Measurements from ENCODE around the gene BCR.

Gene BCR

GRCh38 chr22:23176645-23177027, 3.7 kb upstream of the BCR start:
- no peak for DNase-seq (ENCODE audit: low read depth in 2 of 2)

DNA sequence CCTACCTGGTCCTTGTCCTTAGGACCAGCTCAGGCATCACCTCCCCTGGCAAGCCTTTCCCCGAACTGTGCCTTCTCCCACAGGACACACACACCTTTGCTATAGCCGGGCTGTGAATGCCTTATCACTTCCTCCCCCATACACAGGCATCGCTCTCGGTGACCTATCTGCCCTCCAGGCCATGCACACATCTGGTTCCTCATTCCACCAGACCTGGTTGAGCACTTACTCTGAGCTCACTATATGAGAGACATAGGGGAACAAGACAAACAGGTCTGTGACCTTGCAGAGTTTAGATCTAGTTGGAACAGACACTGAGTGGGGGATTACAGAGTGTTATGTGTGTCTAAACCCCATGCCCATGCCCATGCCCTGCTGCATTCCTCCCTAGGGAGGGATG, 3.1 kb upstream of the BCR start:
- DNase-seq (ENCODE audit: low read depth in 2 of 2), result no peak

GRCh38 chr22:23178512-23179254, 1.6 kb upstream of the BCR start:
- peak; percentile 19 to 44 for DNase-seq (ENCODE audit: low read depth in 2 of 2)

- no peak for DNase-seq (ENCODE audit: low read depth in 2 of 2)
These were observed 669 bp upstream of the BCR start for GRCh38 chr22:23179381-23180299.

DNA sequence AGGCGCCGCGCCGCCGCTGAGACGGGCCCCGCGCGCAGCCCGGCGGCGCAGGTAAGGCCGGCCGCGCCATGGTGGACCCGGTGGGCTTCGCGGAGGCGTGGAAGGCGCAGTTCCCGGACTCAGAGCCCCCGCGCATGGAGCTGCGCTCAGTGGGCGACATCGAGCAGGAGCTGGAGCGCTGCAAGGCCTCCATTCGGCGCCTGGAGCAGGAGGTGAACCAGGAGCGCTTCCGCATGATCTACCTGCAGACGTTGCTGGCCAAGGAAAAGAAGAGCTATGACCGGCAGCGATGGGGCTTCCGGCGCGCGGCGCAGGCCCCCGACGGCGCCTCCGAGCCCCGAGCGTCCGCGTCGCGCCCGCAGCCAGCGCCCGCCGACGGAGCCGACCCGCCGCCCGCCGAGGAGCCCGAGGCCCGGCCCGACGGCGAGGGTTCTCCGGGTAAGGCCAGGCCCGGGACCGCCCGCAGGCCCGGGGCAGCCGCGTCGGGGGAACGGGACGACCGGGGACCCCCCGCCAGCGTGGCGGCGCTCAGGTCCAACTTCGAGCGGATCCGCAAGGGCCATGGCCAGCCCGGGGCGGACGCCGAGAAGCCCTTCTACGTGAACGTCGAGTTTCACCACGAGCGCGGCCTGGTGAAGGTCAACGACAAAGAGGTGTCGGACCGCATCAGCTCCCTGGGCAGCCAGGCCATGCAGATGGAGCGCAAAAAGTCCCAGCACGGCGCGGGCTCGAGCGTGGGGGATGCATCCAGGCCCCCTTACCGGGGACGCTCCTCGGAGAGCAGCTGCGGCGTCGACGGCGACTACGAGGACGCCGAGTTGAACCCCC, 798 bp downstream of the BCR start:
- no peak for DNase-seq (ENCODE audit: low read depth in 2 of 2)

- DNase-seq (ENCODE audit: low read depth in 2 of 2), result no peak
These were observed 1.5 kb downstream of the BCR start for GRCh38 chr22:23181721-23182308.

DNA sequence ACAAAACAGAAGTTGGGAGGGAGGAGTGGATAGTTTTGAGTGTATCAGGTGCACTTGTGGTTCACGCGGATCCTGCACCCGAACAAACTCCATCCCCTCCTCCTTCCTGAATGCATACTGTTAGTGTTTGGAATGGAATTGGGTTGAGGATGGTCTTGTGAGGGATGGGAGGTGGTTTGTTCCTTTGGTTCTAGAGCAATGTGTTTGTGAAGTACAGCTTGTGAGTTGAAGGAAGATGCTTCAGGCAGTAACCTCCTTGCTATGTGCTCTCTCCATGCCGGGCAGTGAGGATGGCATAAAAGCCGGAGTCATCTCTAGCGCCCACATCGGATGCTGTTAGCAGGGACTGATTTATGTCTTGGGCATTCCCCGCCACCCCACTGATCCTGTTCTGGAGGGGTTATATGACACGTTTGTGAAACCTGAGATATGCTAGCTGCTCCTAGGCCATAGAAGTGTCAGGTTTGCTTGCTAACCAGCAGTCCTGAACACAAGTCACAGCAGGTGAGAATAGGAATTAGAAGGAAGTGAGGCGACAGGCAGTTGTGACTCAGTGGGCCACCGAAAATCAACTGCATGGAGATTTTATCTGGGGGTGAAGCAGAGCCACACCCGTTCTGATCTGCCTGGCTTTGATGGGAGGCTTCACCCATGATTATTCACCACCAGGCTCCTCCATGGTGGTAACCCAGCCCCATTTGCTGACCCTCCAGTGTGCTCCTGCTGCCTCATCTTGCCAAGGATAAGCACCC, 2.2 kb downstream of the BCR start:
- DNase-seq (ENCODE audit: low read depth in 2 of 2), result peak in 1 of 2 donors; percentile 35

DNA sequence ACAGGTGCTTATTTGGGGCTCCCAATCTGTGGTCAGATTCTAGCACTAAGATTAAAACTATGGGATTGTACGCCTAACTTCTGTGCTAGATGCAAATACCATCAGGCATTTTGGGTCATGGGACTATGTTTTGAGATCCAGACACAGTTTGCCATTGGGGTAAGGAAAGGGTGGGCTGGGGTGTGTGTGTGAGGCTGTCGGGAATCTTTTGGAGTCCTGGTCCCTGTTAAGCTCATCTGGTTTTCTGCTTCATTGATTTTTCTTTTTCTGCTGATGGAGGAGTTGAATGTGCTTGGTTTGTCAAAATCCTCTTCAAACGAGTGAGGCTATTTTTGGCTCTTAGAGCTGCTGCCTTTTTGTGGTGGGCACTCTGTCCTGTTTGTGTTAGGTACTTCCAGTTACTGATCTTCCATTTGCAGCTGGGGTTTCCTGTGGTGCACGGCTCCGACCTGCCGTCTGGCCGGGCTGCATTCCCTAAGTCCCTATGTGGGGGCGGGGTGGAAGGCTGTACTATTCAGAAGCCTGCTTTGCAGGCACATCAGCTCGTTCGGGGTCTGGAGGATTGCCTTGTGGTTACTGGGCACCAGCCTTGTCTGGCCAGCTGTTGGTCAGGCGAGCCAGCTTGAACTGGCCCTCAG, 2.9 kb downstream of the BCR start:
- DNase-seq (ENCODE audit: low read depth in 2 of 2), result no peak

- DNase-seq (ENCODE audit: low read depth in 2 of 2), result no peak
These were observed 3.9 kb downstream of the BCR start for GRCh38 chr22:23184100-23184763.

- no peak for DNase-seq (ENCODE audit: low read depth in 2 of 2)
These were observed 4.4 kb downstream of the BCR start for GRCh38 chr22:23184764-23185113.

DNA sequence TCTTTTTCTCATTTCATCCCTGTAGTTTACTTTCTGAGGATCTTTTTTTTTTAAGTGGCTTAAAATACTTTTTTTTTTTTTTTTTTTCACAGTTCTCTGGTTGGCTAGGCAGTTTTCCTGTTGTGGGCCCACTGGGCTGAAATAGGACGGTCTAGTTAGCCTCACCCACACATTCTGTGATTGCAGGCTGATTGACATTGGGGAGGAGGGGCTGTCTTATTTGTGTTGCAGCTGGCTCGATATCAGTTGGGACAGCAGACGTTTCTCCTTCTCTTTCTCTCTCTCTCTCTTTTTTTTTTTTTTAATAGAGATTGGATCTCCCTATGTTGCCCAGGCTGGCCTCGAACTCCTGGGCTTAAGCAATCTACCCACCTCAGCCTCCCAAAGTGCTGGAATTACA, 6.9 kb downstream of the BCR start:
- DNase-seq (ENCODE audit: low read depth in 2 of 2), result no peak

DNA sequence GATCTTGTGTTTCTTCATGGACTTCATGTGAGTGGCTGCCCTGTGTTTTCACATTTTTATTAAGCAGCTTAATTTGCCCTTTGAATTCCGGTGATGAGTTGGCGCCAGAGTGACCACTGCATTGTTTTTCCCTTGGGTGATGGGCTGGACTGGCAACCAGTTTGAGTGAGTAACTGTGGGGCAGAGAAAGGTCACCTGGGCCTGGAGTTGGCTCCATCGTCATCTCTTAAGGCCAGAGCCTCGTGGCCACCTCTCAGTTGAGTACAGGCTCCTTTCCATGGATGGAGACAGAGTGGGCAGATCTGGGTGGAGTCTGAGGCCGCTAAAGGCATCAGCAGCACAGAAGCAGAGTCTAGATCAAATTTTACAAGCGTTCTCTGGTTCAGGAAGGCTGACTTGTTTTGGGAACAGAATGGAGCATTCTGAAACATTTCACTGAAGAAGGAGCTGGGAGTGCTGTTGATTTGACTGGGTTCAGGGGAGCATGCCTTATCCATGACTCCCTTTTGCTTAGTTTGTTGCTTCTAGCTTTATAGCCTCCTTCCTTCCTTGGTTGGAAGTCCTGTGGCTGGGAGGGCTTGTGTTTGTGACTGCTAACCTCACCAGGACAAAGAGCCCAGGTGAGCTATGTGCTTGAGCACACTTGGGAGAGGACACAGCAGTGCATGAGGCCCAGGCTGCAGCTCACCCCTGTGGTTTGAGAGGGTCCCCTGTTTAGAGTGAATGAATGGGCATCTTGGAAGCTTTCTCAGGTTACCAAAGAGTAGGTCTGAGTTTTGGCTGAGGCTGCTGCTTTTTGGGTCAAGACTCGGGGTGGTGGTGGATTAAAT, 7.8 kb downstream of the BCR start:
- DNase-seq (ENCODE audit: low read depth in 2 of 2), result no peak

GRCh38 chr22:23190526-23190925, 10.2 kb downstream of the BCR start:
- DNase-seq (ENCODE audit: low read depth in 2 of 2), result no peak

DNA sequence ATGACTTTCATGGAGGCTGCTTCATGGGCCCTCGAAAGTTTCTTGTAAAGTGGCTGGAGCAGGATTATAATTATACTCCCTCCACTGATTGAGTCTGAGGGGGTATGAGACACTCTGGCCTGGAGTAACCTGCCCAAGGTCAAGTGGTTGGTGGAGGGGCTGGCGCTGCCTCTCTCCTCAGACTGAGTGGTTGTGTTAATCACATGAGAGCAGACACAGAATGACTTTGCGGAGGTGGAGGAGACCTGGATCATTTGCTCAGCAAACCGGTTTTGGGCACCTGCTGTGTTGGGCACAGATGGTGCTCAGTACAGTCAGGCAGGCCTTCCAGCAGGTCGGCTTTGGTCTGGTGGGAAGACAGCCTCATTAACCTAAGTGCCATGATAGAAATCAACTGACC, 11.8 kb downstream of the BCR start:
- DNase-seq (ENCODE audit: low read depth in 2 of 2), result no peak

DNA sequence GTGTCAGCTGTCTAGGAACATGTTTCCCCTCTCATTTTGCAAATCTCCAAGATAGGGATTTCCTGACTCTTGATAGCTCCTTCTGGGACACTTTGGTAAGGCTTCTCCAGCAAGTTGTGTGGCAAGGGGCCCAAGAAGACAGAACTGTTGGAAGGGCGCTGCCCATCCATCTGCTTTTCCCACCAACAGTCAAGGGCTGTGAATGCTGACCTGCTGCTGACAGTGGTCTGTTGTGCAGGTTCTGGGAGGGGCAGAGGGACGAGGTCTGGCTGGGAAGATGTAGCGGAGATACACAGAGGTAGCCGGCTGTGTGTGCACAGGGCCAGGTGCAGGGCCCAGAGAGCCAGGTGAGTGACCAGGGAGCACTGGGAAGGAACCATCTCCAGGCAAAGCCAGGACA, 12.2 kb downstream of the BCR start:
- DNase-seq (ENCODE audit: low read depth in 2 of 2), result no peak

- DNase-seq (ENCODE audit: low read depth in 2 of 2), result no peak
These were observed 13.0 kb downstream of the BCR start for GRCh38 chr22:23193196-23193827.

DNA sequence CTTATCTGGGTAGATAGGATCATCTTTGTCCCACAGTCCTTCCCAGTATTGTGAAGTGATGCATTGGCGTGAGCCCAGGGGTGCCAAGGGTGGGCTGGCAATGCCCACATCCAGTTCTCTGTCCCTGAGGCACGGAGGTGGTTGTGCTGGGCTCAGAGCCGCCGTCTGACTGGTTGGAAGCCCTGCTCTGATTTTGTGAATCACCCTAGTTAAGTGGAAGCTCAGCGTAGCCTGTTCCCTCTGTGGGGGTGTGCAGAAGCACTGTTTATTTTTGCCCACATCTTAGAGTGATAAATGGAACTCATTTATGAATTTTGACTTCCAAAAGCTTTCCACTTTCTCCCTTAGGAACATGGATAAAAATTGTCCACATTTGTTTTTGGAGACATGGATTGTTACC, 13.6 kb downstream of the BCR start:
- no peak for DNase-seq (ENCODE audit: low read depth in 2 of 2)

DNA sequence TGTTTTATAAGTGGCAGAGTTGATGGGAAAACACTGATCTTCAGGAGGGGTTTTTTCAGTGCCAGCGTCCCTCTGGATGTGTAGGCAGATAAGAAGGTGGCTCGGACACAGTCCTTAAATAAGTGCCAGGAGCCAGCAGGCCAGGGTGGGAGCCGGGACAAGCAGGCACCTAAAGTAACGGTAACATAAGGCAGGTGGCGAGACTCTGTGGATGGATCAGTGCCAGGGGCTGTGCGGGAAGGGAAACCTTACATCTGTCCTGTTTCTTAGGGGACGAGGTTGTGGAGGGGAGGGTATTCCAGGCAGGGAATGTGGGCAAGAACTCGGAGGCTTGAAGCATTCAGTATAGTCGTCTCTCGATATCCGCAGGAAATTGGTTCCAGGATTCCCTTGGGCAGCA, 15.9 kb downstream of the BCR start:
- no peak for DNase-seq (ENCODE audit: low read depth in 2 of 2)

GRCh38 chr22:23197836-23198235, 17.5 kb downstream of the BCR start:
- no peak for DNase-seq (ENCODE audit: low read depth in 2 of 2)
